Middle frontal gyrus (tissue), 1 donor: ENCODE results near the gene IFI27L2.

Experiments used
- DNase-seq: peaks from one replicate; pipeline ENCODE4 v3.0.0-alpha.2; 2015; ENCODE audit warnings: low spot score; ENCODE audit errors: extremely low spot score

The IFI27L2 gene

DNA sequence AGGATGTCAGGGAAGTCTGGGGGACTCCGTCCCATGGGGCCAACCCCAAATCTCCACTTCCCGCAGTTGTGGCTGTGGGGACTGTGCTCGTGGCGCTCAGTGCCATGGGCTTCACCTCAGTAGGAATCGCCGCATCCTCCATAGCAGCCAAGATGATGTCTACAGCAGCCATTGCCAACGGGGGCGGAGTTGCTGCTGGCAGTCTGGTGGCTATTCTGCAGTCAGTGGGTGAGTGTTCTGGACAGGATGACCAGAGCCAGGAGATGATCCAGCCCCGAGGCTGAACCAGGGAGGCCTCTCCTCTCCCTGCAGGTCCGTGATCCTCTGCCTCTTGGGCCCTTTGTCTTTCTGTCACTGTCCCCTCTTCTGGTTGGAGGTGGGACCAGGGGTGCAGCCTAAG, 27.7 kb downstream of the IFI27L2 start:
- no peak for DNase-seq

DNA sequence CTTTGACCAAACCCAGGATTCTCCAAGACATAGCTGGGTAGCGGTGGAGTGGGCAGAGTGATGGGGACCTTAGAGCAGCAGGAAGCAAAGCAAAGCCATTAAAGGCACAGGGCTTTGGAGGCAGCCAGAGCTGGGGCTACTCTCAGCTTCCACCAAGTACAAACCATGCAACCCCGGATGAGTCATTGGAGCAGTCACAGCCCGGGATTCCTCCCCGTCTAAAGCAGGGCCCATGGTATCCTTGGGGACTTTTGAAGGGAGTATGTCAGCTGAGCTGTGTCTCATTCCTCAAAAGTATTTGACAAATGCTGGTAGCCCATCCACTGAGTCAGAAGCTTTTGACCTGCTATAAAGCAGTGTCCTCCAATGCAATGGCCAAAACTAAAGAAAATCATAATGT, 28.6 kb downstream of the IFI27L2 start:
- DNase-seq: no peak

DNA sequence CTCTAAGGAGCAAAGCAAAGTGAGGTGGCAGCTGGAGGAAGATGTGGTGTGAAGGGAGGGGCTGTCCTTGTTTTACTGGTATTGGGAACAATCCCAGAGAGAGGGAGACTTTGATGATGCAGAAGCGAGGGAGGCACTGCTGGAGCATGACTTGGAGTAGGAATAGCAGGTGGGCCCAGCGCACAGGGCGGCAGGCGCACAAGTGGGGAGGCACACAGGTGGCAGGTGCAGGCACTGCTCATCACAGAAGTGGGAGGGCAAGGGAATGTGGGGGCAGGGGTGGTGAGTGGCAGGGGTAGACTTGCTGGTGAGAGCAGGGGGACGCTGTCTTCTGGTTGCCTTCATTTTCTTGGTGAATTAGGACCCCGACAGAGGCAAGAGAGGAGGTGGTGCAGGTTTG, 30.4 kb downstream of the IFI27L2 start:
- no peak for DNase-seq

DNA sequence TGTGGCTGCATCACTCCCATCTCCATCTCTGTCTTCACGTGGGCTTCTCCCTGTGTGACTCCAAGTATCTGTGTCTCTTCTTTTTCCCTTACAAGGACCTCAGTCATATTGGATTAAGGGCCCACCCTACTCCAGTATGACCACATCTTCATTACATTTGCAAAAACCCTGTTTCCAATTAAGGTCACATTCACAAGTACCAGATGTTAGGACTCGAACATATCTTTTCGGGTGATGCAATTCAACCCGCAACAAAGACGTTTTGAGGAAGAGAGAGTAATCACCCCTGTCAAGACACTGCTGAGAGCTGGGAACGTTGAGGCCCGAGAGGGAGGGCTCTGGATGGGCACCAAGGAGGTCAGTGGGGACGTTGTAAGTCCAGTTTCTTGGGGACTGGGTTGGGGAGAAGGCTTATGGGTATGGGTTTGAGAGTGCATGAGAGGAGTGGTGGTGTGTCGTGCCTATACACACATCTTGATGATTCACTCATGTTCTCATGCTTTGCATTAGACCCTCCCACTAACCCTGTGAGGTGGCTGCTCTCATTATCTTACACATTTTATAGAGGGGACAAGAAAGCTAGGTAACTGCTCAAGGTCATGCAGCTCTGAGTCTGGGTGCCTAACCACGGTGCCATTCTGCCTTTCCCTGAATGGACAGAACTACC, 30.9 kb downstream of the IFI27L2 start:
- DNase-seq: no peak

- no peak for DNase-seq
Measured at GRCh38 chr14:94097091-94097490, 32.3 kb downstream of the IFI27L2 start.

GRCh38 chr14:94093418-94093817, 36.0 kb downstream of the IFI27L2 start:
- DNase-seq: no peak

- no peak for DNase-seq
Measured at GRCh38 chr14:94089479-94089878, 39.9 kb downstream of the IFI27L2 start.

- no peak for DNase-seq
Measured at GRCh38 chr14:94088516-94088915, 40.9 kb downstream of the IFI27L2 start.

- DNase-seq: no peak
Measured at GRCh38 chr14:94087891-94088290, 41.5 kb downstream of the IFI27L2 start.

- no peak for DNase-seq
Measured at GRCh38 chr14:94081386-94081820, 48.0 kb downstream of the IFI27L2 start.

- DNase-seq: peak; percentile 90
Measured at GRCh38 chr14:94080621-94081385, 48.6 kb downstream of the IFI27L2 start, which contains the start of the genes DDX24 and IFI27L1. TSS of gene DDX24 (minus strand) at chr14:94081202. CDS start at chr14:94079742, 1,460 bp downstream. TSS of gene IFI27L1 (plus strand) at chr14:94081310. CDS start at chr14:94096938, 15,628 bp downstream.

DNA sequence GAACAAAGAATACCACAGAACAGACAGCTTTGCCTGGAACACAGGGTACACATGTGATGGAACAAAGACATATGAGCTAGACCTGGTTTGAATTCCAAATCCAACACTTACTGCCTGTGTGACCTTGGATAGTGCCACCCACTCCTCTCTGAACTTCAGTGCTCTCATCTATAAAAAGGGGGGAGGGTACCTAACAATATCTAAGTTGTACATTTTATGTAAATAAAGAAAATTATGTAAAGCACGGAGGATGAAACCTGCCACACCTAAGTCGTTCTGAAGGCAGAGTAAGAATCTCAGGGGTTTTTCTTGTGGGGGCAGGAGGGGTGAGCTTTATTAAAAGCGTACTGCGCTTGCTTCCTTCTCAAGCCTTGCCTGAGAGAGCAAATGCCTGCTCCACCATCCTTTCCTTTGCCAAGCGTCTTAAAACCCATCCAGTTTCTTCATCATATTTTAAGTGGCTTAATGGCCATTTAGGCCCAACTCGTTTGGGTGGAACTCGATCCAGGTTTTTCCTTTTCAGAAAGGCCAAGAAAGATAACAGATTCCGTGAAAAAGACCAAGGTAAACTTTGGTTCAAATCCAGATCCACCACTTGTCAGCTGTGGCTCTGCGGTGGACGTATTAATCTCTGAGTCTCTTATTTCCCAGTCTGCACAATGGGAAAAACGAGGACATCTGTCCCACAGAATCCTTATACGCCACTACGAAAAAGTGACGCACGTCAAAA, 49.3 kb downstream of the IFI27L2 start:
- DNase-seq: no peak

GRCh38 chr14:94077823-94078222, 51.6 kb downstream of the IFI27L2 start:
- no peak for DNase-seq
